Heart left ventricle (tissue), 16 donors: Measurements from ENCODE around the gene ZNF292. TPM values are rescaled to one million over a fixed set of nuclear protein-coding genes. Genes with fewer than 3 reads are reported as not detected.

Experiments used
- ATAC-seq, 4 donors: fragments of 200-7000 bp; cut with Tn5 transposase; one replicate each; pipeline ENCODE4 v1.9.1; 2020 to 2022; ENCODE audit warnings: moderate library complexity in 4 of 4, mild to moderate bottlenecking in 3 of 4, moderate number of reproducible peaks in 1 of 4
- DNase-seq, 5 donors: peaks; one replicate each; pipeline ENCODE4 v3.0.0-alpha.2; 2020
- H3K27ac ChIP-seq, 12 donors: fragments of 200-600 bp; sonication (generic) in 4 of 12; one replicate each; pipeline versions ENCODE4 v1.5.0 to v1.8.0; 2016 to 2022; ENCODE audit warnings: mild to moderate bottlenecking in 2 of 12
- H3K27me3 ChIP-seq, 9 donors: fragments of 200-600 bp; sonication (generic) in 2 of 9; one replicate each; pipeline versions ENCODE4 v1.5.1 to v1.8.0; 2016 to 2022; ENCODE audit warnings: mild to moderate bottlenecking in 3 of 9
- H3K36me3 ChIP-seq, 9 donors: fragments of 200-600 bp; sonication (generic) in 2 of 9; one replicate each; pipeline versions ENCODE4 v1.5.0 to v1.8.0; 2018 to 2022; ENCODE audit warnings: mild to moderate bottlenecking in 2 of 9
- H3K4me1 ChIP-seq, 12 donors: fragments of 200-600 bp; sonication (generic) in 4 of 12; one replicate each; pipeline versions ENCODE4 v1.5.0 to v1.8.0; 2016 to 2022; ENCODE audit warnings: mild to moderate bottlenecking in 3 of 12
- H3K4me3 ChIP-seq, 12 donors: fragments of 200-600 bp; sonication (generic) in 4 of 12; one replicate each; pipeline versions ENCODE4 v1.5.0 to v1.8.0; 2017 to 2022; ENCODE audit warnings: mild to moderate bottlenecking in 9 of 12, moderate library complexity in 4 of 12
- H3K9me3 ChIP-seq, 12 donors: fragments of 200-600 bp; sonication (generic) in 4 of 12; one replicate each; pipeline versions ENCODE4 v1.5.0 to v1.8.0; 2016 to 2022; ENCODE audit warnings: mild to moderate bottlenecking in 1 of 12
- POLR2A ChIP-seq, 2 donors: fragments of 450-650 bp; IDR thresholded peaks; one replicate each; pipeline ENCODE4 v1.6.1; 2017; ENCODE audit warnings: antibody characterized with exemption in 2 of 2, mild to moderate bottlenecking in 2 of 2, moderate library complexity in 2 of 2
- WGBS, 4 donors: extraction: QIAGEN DNeasy Blood & Tissue Kit in 2 of 4; methylation state at CpG; one replicate each; pipeline versions ENCODE4 v1.1.5 to v1.1.7; 2013 to 2018; 5-methylcytosine and 5-hydroxymethylcytosine counted together
- intact Hi-C, 10 donors: fragments of 100-400 bp; cut with DNase I; formaldehyde crosslinking; loops; one replicate each; pipeline versions ENCODE4 v1.11.1 to v1.14.2; 2022
- polyA plus RNA-seq, 2 donors: library from polyadenylated mRNA; stranded (reverse); fragments of 200-250 nt; gene quantifications; one replicate each; pipeline ENCODE4 v1.2.3, GENCODE V29; 2013
- total RNA-seq, 9 donors: library from RNA; depleted of rRNA in 2 of 9; stranded (reverse); fragments of >200 nt in 2 of 9; fragmentation: NEBNext Ultra II Directional in 3 of 9; extraction: Animal tissue kit (Norgen Biotek cat#: 25700) in 3 of 9; gene quantifications; one replicate each; pipeline versions ENCODE4 v1.1.0 to v1.2.4, GENCODE V29; 2016 to 2023
- TF ChIP-seq, protein P1 (sequence below), 12 donors: fragments of 200-600 bp; sonication (generic) in 4 of 12; IDR thresholded peaks; one replicate each; pipeline versions ENCODE4 v1.5.0 to v1.8.0; 2018 to 2022; ENCODE audit warnings: antibody characterized with exemption in 12 of 12, mild to moderate bottlenecking in 5 of 12
- donor health status: ischemic (EF 13 %, LVEDD 7.1; RV severe dilation, severe dysfunction).
- donor health status: healthy with polysubstance abuse.
- donor health status: DM: no; HTN: yes; CAD: no.
- donor health status: DM: no; HTN: no; CAD: no.
- donor health status: ischemic (EF 25% LVEDD 6.9; RV normal size, moderate dysfunction).
- donor health status: ischemic (EF 25% LVEDD 5.7; RV mildly dilated, moderate dysfunction).
- donor health status: healthy.
- donor health status: DM: yes; HTN: yes; CAD: no.
- donor health status: ischemic (EF 35%, LVEDD 5.7; RV mildly dilated, moderate dysfunction).
- donor health status: nonischemic (EF 11% LVEDD 7.7; RV severe dilation, severe dysfunction).
- donor health status: DM: yes; HTN: yes; CAD: no.
- donor health status: PGD.
- donor health status: ischemic (EF 29% LVEDD 5.4; RV normal size, mild dysfunction).
- donor health status: nonischemic (EF 23%, LVEDD 6.1; RV moderate dilation, normal function).

Gene ZNF292
- total and polyA plus RNA-seq, 11 donors = 4.0 to 35.8 (median 27.4) TPM

DNA sequence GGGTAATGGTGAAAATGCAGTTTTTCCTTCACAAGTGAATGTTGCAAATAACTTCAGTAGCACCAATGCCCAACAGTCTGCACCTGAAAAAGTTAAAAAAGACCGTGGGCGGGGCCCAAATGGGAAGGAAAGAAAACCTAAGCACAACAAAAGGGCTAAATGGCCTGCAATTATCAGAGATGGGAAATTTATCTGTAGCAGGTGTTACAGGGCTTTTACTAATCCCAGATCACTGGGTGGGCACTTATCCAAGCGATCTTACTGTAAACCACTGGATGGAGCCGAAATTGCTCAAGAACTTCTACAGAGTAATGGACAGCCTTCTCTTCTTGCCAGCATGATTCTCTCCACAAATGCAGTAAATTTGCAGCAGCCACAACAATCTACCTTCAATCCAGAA lies 102.2 kb downstream of the ZNF292 start:
- intact Hi-C loops = no loop called here
- DNase-seq = no peak
- H3K27ac ChIP-seq = no peak overlapping the region
- no peak for ATAC-seq
- TF ChIP-seq, protein P1, sequence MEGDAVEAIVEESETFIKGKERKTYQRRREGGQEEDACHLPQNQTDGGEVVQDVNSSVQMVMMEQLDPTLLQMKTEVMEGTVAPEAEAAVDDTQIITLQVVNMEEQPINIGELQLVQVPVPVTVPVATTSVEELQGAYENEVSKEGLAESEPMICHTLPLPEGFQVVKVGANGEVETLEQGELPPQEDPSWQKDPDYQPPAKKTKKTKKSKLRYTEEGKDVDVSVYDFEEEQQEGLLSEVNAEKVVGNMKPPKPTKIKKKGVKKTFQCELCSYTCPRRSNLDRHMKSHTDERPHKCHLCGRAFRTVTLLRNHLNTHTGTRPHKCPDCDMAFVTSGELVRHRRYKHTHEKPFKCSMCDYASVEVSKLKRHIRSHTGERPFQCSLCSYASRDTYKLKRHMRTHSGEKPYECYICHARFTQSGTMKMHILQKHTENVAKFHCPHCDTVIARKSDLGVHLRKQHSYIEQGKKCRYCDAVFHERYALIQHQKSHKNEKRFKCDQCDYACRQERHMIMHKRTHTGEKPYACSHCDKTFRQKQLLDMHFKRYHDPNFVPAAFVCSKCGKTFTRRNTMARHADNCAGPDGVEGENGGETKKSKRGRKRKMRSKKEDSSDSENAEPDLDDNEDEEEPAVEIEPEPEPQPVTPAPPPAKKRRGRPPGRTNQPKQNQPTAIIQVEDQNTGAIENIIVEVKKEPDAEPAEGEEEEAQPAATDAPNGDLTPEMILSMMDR (IDR thresholded peaks at IDR 0.05) = no peak
- TF ChIP-seq POLR2A (IDR thresholded peaks at IDR 0.05) = no peak
- no peak overlapping the region for H3K4me3 ChIP-seq
- H3K9me3 ChIP-seq = peaks cover 0 to 10% (median 0%) of the 10 kb centered on the region in 12 donors
- H3K4me1 ChIP-seq = no peaks in the 10 kb centered on the region
- WGBS, 4 donors = 94 to 99% (median 97%) methylated on average over 4 of the region's 4 CpGs
- H3K27me3 ChIP-seq = no peaks in the 10 kb centered on the region
- H3K36me3 ChIP-seq = peaks cover 0 to 55% (median 45%) of the 10 kb centered on the region in 9 donors

DNA sequence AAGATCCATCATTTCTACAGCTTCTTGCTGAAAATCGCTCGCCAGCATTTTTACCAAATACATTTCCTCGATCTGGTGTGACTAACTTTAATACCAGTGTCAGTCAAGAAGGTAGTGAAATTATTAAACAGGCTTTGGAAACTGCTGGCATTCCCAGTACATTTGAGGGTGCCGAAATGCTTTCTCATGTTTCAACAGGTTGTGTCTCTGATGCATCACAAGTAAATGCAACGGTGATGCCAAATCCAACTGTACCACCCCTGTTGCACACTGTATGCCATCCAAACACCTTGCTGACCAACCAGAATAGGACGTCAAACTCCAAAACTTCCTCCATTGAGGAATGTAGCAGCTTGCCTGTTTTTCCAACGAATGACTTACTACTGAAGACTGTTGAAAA lies 102.6 kb downstream of the ZNF292 start:
- WGBS, 4 donors = 96 to 99% (median 97%) methylated on average over 7 of the region's 7 CpGs
- H3K9me3 ChIP-seq = peaks cover 0 to 10% (median 0%) of the 10 kb centered on the region in 12 donors
- TF ChIP-seq POLR2A (IDR thresholded peaks at IDR 0.05) = no peak
- TF ChIP-seq, protein P1 (IDR thresholded peaks at IDR 0.05) = no peak
- no peaks in the 10 kb centered on the region for H3K27me3 ChIP-seq
- no peaks in the 10 kb centered on the region for H3K4me1 ChIP-seq
- DNase-seq = no peak
- no peak overlapping the region for H3K27ac ChIP-seq
- H3K36me3 ChIP-seq = peaks cover 0 to 52% (median 42%) of the 10 kb centered on the region in 9 donors
- H3K4me3 ChIP-seq = no peak overlapping the region
- intact Hi-C loops = no loop called here
- no peak for ATAC-seq

DNA sequence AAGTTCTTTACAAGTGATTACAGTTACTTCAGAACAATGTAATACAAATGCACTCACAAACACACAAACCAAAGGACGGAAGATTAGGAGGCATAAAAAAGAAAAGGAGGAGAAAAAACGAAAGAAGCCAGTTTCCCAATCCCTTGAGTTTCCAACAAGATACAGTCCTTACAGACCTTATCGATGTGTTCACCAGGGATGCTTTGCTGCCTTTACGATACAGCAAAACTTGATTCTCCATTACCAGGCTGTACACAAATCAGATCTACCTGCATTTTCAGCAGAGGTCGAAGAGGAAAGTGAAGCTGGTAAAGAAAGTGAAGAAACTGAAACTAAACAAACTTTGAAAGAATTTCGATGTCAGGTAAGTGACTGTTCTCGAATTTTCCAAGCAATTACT lies 104.4 kb downstream of the ZNF292 start:
- ATAC-seq (no peak), DNase-seq (no peak)
- intact Hi-C loops = no loop called here
- Histone ChIP-seq H3K36me3 (peaks cover 0 to 38% (median 29%) of the 10 kb centered on the region in 9 donors), H3K4me1 (no peaks in the 10 kb centered on the region), H3K27me3 (no peaks in the 10 kb centered on the region), H3K27ac (no peak overlapping the region), H3K4me3 (no peak overlapping the region), H3K9me3 (peaks cover 0 to 10% (median 0%) of the 10 kb centered on the region in 12 donors)
- no peak for TF ChIP-seq POLR2A (IDR thresholded peaks at IDR 0.05)
- 96 to 98% (median 97%) methylated on average over 7 of the region's 7 CpGs for WGBS, 4 donors

DNA sequence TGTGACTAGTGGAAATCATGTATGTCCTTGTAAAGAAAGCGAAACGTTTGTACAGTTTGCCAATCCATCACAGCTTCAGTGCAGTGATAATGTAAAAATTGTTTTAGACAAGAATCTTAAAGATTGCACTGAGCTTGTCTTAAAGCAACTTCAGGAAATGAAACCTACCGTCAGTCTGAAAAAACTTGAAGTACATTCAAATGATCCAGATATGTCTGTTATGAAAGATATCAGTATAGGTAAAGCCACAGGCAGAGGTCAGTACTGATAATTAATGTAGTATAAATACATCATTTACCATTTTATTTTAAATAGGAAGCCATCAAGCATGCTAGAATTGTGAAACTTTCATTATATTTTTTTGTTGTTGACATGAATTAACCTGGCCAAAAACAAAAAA lies 106.2 kb downstream of the ZNF292 start:
- H3K27me3 ChIP-seq = no peaks in the 10 kb centered on the region
- H3K9me3 ChIP-seq = peaks cover 0 to 10% (median 0%) of the 10 kb centered on the region in 12 donors
- H3K36me3 ChIP-seq = peaks cover 0 to 21% (median 12%) of the 10 kb centered on the region in 9 donors
- 66 to 77% (median 71%) methylated on average over 3 of the region's 3 CpGs for WGBS, 4 donors
- intact Hi-C loops = no loop called here
- ATAC-seq (no peak), DNase-seq (no peak)
- no peak overlapping the region for H3K27ac ChIP-seq
- H3K4me1 ChIP-seq = no peaks in the 10 kb centered on the region
- no peak overlapping the region for H3K4me3 ChIP-seq
- TF ChIP-seq POLR2A (IDR thresholded peaks at IDR 0.05) = no peak
- TF ChIP-seq, protein P1 (IDR thresholded peaks at IDR 0.05) = no peak

DNA sequence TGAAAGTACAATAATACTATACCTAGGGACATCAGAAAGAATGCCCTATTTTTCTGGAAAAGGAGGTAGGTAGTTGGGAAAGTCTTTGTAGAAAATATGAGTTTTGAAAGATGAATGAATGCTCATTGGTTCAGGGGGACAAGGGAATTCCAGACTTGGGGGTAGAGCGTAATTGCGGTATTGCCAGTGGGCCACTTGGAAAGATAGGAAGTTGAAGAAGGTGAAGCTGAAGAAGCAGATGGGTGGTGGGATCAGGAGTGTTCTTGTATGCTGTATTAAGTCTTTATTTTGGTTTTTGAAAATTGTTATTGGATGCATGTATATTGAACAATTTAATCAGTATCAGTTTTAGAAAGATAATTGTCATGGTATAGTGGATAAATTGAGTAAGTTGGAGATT lies 109.1 kb downstream of the ZNF292 start:
- DNase-seq = no peak
- H3K4me3 ChIP-seq = no peak overlapping the region
- no peaks in the 10 kb centered on the region for H3K4me1 ChIP-seq
- ATAC-seq = no peak
- intact Hi-C loops = no loop called here
- WGBS, 4 donors = 75 to 99% (median 90%) methylated on average over 2 of the region's 2 CpGs
- peaks cover 0 to 9% (median 0%) of the 10 kb centered on the region in 12 donors for H3K9me3 ChIP-seq
- H3K27me3 ChIP-seq = no peaks in the 10 kb centered on the region
- no peak for TF ChIP-seq POLR2A (IDR thresholded peaks at IDR 0.05)
- TF ChIP-seq, protein P1 (IDR thresholded peaks at IDR 0.05) = no peak
- no peaks in the 10 kb centered on the region for H3K36me3 ChIP-seq
- no peak overlapping the region for H3K27ac ChIP-seq
